Neural cell (in vitro differentiated cells): ENCODE data around the gene USP3.

ENCODE experiments used
- CTCF ChIP-seq: fragments of 450-650 bp; IDR thresholded peaks from 2 replicates; pipeline ENCODE4 v1.5.1; 2014; ENCODE audit warnings: antibody characterized with exemption, mild to moderate bottlenecking, moderate library complexity; ENCODE audit not compliant: poor library complexity, severe bottlenecking
- EP300 ChIP-seq: fragments of 450-650 bp; conservative IDR thresholded peaks from 2 replicates; pipeline ENCODE4 v1.6.1; 2014; ENCODE audit warnings: antibody characterized with exemption, mild to moderate bottlenecking, moderate library complexity; ENCODE audit not compliant: poor library complexity, severe bottlenecking
- TAF1 ChIP-seq: IDR thresholded peaks from 2 replicates; pipeline ENCODE4 v1.6.1; 2012; ENCODE audit warnings: low read depth

- TF ChIP-seq CTCF (no peak), TAF1 (no peak), EP300 (no peak)
Measured at GRCh38 chr15:63551400-63551799, 47.0 kb downstream of the USP3 start.
